Astrocyte of the hippocampus (primary cell): ENCODE measurements around the gene SPINT2.
A peak's percentile ranks its signal among the peaks of the same experiment; 100 is the strongest.
"Not testable (repeated sequence)": the region's sequence is repeated elsewhere in the genome, so short reads cannot be mapped to it uniquely, and the experiment has no call there.

ENCODE experiments used
- DNase-seq: peaks from one replicate; pipeline ENCODE4 v3.0.0; 2011; ENCODE audit warnings: low read depth, low spot score

SPINT2 gene

GRCh38 chr19:38239816-38240215, 24.6 kb upstream of the SPINT2 start:
- no peak for DNase-seq

DNA sequence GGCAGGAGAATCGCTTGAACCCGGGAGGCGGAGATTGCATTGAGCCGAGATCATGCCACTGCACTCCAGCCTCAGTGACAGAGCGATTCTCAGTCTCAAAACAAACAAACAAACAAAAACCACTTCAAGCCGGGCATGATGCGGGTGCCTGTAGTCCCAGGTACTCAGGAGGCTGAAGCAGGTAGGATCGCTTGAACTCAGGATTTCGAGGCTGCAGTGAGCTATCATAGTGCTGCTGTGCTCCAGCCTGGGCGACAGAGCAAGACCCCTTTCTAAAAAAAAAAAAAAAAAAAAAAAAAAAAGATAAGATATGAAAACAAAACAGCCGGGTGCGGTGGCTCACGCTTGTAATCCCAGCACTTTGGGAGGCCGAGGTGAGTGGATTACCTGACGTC, 21.1 kb upstream of the SPINT2 start:
- no peak for DNase-seq

DNA sequence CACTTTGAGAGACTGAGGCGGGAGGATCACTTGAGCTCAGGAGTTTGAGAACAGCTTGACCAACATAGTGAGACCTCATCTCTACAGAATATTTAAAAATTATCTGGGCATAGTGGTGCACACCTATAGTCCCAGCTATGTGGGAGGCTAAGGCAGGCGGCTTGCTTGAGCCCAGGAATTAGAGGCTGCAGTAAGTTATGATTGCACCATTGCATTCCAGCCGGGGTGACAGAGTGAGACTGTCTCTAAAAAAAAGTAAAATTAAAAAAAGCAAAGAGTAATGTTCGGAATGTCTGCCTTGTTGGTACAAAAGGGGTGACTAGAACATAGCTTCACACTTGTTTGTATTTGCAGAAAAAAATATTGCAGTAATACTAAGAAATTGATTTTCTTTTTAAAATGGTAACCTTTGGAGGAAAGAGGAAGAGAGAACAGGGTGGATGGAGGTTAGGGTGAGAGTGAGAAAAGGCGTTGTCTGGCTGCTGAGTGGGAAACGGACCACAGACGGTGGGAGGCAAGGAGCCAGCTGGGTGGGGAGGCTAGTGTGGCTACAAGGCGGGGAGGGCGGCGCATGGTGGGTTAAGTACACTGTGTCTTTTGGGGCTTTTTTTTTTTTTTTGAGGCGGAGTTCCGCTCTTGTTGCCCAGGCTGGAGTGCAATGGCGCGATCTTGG, 18.4 kb upstream of the SPINT2 start:
- no peak for DNase-seq

DNA sequence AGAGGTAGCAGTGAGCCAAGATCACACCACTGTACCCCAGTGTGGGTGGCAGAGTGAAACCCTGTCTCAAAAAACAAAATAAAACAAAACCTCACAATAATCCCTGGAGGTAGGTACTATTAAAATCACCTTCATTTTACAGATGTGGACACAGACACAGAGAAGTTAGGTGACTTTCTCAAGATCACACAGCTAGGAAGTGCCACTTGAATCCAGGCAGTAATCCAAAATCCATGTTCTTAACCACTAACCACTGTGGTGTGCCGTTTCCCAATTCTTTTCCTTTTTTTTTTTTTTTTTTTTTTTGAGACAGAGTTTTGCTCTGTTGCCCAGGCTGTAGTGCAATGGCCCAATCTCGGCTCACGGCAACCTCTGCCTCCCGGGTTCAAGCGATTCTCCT, 17.2 kb upstream of the SPINT2 start:
- DNase-seq = no peak

DNA sequence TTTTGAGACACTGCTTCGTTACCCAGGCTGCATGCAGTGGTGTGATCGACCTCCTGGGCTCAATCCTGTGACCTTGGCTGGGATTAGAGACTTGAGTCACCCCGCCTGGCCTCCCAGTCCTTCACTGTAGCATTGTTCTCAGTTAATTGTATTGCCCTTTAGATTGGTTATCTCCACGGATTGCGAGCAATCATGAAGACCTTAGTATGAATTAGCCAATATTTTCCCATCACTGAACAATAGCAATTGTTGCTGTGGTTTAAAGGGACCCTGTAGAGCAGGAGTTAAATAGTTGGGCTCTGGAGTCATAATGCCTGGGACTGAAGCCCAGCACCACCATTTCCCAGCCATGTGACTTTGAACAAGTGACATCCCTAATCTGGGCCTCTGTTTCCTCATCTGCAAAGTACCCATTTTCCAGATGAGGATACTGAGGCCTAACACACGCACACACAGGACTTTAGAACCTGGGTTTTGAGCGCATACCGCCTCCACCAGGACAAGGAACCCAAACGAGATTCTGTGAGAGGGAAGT, 16.6 kb upstream of the SPINT2 start:
- DNase-seq = no peak

DNA sequence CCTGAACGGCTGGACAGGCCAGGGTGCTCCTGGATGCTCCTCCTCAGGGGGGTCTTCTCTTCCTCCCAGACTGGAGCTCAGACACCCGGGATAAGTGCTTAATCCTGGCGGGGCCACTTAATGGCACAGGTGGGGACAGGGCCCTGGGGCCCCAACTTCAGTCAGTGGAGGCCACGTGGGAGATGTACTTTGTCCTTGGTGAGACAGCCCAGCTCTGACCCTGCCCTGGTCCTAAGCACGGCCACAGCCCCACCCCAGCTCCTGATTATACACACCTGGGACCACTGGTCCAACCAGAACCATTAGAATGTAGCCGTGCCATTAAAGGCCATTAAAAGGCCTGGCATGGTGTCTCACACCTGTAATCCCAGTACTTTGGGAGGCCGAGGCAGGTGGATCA, 16.0 kb upstream of the SPINT2 start:
- DNase-seq = no peak

- no peak for DNase-seq
Observed at GRCh38 chr19:38250428-38250820, 13.9 kb upstream of the SPINT2 start.

DNA sequence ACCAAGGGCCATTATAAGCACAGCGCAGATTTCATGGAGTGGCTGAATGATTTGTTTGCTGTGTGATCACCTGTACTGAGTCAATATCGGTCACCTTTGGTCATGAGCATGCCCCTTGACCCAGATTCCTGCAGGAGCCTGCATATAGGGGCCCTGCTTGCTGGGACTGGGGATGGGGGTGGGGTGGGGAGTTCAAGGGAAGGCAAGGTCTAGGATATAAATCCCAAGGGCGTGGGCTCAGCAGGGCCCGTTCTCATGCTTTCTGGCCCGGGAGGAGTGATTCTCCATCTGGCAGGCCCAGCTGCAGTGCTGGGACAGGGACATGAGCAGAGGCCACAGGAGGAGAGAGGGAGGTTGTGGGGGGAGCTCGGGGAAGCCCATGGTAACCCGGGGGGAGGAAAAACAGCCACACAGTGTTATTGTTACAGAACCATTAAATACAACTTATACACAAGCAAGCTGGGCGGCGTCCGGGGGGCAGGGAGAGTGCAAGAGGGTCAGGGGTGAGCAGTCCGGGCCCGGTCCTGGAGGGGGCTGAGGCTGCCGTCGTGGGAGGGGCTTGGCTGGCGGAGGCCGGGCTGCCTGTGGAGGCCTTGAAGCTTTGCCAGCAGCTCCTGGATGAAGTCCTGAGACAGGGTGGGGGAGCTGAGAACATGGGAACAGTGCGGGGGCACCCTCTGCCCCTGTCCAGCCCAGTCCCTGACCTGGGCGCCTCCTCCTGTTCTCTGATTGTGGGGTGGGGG, 13.4 kb upstream of the SPINT2 start:
- peak; percentile 68 for DNase-seq

GRCh38 chr19:38251564-38252051, 12.8 kb upstream of the SPINT2 start:
- DNase-seq = peak; percentile 49

DNA sequence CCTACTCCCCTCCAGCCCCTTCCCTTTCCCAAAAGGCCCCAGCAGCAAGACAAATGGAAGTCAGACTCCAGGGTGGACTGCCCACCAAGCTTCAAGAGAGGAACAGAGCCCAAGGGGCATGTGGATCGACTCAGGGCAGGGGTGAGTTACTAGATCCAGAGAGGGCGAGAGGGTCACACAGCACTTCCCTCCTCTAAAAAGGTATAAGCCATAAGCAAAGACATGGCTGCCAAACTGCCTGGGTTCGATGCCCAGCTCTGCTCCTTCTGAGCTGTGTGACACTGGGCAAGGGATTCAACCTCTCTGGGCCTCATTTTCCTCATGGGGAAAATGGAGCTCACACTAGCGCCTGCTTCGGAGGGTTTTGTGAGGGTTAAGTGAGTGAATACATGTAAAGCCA, 12.0 kb upstream of the SPINT2 start:
- DNase-seq = no peak

GRCh38 chr19:38252941-38253691, 11.3 kb upstream of the SPINT2 start:
- no peak for DNase-seq

GRCh38 chr19:38253788-38254187, 10.6 kb upstream of the SPINT2 start:
- no peak for DNase-seq

DNA sequence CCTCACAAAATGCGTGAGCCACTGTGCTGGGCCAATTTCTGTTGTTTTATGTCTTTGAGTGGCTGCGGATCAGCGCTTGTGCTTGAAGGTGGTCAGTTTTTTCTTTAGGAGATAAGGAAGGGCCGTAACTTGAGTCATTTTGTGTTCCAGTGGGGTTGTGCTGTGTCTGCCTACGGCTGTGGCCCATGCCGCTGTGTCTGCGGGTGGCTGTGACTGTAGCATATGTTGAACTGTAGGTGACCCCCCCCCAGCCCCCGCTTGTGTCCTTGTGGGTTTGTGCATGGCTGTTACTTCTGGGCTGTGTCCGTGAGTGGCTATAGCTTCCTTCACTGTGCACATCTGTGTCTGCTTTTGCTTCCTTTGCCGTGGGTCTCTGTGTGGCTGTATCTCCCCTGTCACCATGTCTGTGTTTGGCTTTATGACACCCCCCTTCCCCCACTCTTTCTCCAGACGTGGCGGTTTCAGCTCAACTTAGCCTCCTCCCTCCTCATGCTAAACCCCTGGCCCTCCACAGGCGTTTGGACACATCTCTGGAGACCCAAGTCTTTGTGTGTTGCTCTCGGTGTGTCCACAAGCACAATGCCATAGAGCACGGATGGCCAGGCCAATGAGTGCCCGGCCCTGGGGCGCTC, 8.9 kb upstream of the SPINT2 start:
- DNase-seq = no peak

DNA sequence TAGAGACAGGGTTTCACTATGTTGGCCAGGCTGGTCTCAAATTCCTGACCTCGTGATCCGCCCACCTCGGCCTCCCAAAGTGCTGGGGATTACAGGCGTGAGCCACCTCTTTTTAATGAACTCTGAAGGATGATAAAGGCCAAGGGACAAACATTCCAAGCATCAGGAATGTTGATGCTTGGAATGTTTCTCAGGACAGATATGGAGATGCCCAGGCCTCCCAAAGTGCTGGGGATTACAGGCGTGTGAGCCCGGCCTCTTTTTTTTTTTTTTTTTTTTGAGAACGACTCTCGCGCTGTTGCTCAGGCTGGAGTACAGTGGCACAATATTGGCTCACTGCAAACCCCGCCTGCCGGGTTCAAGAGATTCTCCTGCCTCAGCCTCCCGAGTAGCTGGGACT, 2.4 kb upstream of the SPINT2 start:
- DNase-seq = not testable (repeated sequence)

DNA sequence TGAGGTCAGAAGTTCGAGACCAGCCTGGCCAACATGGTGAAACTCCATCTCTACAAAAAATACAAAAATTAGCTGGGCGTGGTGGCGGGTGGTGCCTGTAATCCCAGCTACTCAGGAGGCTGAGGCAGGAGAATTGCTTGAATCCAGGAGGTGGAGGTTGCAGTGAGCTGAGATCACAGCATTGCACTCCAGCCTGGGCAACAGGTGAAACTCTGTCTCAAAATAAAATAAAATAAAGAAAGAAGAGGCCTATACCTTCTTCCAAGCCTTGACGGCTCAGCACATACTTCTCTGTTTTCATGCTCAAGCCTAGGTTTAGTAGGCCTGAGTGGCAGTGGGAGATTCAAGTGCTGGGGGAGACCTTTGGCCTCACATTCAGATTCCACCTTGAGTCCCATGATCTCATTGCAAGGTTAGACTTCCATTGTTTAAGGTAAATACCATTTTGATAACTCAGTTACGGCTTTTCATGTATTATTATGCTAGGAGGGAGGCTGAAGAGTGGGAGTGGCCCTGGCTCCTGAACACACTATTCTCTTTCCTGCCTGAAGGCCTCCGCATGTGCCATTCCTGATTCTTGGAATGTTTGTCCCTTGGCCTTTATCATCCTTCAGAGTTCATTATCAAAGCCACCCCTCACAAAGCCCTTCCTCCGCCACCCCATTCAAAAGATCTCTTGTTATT, 1.6 kb upstream of the SPINT2 start:
- no peak for DNase-seq

DNA sequence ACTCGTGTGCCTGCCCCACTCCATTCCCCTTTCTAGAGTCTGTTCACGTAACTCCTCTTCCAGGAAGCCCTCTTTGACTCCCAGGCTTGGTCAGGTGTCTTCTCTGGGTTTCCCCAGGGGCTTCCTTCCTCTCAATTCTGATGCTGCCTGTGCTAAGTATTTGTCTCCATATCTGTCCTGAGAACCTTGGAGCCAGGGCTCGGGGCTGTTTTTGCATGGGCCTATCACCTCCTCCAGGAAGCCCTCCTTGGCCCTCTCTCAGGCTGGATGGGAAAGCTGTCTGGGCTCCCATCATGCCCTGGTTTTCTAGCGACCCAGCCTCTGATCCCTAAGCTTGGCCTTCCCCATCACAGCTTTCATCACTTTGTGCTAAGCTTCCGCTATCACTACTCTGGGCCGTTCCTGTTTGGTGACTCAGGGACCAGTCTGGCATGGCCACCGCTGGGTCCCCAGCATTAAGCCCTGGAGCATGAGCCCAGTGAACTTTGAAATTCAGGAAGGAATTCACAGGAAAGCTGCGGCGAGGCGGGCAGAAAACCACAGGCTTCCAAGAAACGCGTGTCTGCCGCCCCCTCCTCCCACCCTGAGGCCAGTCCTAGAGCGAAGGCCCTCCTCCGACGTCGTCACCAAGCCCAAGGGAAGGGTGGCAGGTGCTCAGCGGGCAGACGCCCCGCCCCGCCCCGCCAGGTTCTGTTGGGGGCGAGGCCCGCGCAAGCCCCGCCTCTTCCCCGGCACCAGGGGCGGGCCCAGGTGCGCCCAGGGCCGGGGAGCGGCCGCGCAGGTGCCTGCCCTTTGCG, 486 bp upstream of the SPINT2 start:
- DNase-seq = peak; percentile 91

DNA sequence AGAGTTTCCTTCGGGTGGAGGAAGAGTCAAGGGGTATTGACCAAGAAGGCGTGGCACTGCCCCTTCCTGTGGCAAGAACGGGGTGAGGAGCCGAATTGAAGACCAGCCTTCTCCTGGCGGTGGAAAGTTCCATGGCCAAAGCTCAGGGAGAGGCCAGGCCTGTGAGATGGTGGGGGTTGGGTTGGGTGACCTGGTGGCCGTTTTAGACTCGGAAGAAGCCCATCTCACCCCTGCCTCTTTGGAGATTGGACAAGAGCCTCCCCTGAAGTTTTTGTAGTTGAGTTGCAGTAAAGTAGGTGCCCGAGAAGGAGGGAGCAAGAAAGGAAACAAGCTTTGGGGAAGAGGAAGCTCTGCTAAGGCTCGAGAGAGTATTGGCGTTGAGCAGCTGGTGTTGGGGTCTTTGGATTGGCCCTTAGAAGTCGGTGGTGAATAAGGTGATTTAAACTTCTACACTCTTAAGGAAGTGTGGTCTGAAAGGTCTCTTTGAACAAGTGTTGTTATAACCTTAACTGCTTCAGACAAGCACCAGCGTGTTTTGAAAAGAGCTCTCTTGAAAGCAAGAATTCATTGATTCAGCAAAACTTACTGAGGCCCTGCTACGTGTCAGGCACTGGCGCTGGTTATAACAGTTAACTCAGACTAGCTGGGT, 964 bp downstream of the SPINT2 start:
- no peak for DNase-seq

- DNase-seq = no peak
Observed at GRCh38 chr19:38265921-38266429, 1.6 kb downstream of the SPINT2 start.

DNA sequence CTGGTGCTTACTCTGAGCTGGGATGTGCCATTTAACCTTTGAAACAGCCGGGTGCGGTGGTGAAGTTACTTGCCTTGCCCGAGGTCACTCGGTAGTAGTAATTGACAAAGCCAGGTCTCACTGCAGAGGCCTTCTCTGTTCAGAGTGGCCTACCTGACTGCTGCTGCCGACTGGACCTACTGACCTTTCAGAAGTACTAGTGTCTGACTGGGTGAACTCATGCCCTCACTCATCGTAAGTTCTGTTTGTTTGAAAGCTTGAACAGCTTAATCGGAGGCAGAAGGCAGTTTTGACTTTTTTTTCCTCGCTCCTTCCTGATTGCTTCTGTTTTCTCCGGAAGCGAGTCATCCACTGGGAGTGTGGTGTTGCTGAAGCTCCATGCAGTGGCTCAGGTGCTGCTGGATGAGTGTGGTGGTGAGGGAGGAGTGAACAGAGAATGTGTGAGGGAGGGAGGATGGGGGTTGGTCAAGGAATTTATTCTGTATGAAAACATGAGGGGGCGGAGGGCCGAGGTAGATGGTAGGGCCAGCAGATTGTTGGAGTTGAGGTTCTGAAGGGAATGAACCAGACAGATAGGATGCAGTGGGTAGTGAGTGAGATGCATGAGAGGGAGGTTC, 2.7 kb downstream of the SPINT2 start:
- peak; percentile 62 for DNase-seq
